Measurements from ENCODE around the gene DECR2. TPM values are rescaled to one million over a fixed set of nuclear protein-coding genes. Genes with fewer than 3 reads are reported as not detected.
"Not testable (repeated sequence)": the region's sequence is repeated elsewhere in the genome, so short reads cannot be mapped to it uniquely, and the experiment has no call there.

Gene DECR2
- total RNA-seq, 1 experiment from 2014 or later, result 8.1 TPM

- no peak for DNase-seq (ENCODE audit: low spot score)
Observed at GRCh38 chr16:400061-400591, 1.6 kb upstream of the DECR2 start.

DNA sequence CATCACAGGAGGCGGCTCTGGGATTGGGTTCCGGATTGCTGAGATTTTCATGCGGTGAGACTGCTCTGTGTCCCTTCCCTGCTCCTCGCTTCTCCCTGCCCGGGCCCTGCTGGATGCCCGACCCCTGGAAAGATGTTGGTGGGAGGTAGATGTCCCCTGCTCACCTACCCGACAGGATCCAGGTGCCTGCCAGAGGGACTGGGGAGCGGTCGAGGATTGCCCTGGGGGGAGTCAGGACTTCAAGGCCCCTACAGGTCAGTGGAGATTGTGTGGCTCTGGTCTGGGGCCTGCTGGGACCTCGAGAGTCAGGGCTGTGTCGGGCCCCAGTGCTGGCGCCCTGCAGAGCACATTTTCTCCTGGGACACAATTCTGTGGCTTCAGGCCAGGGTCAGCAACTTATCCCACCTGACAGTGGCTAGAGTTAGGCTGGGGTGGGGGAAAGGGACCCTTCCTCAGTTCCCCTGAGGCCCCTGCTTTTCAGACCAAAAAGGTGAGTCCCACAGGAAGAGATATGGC is 3.3 kb downstream of the DECR2 start:
- DNase-seq (ENCODE audit: low spot score), result no peak

GRCh38 chr16:405548-406506 is 4.1 kb downstream of the DECR2 start:
- DNase-seq (ENCODE audit: low spot score), result no peak

DNA sequence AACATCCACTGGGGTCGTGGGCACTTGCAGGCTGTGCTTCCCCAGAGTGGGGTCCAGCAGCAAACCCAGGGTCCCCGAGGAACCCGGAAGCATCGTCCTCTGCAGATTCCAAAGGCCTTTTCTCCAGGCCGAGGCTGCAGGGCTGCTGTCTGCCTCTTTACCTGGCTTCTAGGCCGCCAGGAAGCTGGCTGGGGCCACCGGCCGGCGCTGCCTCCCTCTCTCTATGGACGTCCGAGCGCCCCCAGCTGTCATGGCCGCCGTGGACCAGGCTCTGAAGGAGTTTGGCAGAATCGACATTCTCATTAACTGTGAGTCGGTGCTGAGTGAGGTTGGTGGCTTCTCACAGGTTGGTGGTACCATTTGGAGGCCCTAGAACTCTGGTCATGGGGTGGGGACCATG is 5.6 kb downstream of the DECR2 start:
- no peak for DNase-seq (ENCODE audit: low spot score)

DNA sequence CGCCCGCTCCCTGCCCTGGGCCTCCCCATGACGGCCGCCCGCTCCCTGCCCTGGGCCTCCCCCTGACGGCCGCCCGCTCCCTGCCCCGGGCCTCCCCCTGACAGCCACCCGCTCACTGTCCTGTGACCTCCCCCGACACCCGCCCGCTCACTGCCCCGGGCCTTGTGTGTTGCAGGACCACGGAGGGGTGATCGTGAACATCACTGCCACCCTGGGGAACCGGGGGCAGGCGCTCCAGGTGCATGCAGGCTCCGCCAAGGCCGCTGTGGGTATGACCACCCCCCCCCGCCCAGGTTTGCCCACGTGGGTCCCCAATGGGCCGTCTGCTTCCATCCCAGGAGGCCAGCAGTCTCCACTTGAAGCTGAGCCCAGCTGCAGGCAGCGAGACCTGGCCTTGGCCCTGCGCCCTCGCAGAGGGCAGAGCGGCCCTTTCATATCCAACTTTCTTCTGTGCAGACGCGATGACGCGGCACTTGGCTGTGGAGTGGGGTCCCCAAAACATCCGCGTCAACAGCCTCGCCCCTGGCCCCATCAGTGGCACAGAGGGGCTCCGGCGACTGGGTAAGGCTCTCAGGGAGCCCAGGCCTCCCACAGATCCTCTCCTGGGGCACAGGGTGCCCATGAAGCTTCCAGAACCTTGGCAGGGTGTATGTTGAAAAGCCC is 9.0 kb downstream of the DECR2 start:
- DNase-seq (ENCODE audit: low spot score), result no peak

DNA sequence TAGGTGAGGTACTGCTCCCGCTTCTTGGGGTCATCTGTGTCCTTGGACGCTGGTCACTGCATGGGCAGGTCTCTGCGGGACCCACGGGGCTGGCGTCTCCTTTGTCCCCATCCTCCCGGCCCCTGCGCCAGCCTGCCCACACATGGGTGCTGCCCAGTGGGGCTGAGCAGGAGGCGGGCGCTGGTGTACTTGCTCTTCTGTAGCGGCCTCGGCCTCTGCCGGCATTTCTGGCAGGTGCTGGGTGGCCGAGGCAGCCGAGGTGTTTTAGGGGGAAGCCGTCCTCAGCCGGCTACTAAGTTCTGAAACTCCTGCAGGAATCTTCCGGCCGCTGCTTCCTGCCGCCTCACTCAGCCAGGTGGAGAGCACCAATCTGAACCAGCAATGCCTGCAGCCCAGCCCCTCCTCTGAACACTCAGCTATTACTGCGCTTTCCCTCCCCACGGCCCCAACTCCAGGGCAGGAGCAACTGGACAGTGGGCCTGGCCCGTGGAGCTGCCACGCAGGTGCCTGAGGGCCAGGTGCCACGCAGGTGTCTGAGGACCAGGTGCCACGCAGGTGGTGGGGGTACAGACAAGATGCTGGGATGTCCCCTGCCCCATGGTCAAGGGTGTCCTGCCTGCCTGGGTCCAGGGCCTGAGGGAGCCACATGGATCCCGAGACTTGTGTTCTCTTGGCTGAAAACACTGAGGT is 10.0 kb downstream of the DECR2 start:
- DNase-seq (ENCODE audit: low spot score), result no peak

DNA sequence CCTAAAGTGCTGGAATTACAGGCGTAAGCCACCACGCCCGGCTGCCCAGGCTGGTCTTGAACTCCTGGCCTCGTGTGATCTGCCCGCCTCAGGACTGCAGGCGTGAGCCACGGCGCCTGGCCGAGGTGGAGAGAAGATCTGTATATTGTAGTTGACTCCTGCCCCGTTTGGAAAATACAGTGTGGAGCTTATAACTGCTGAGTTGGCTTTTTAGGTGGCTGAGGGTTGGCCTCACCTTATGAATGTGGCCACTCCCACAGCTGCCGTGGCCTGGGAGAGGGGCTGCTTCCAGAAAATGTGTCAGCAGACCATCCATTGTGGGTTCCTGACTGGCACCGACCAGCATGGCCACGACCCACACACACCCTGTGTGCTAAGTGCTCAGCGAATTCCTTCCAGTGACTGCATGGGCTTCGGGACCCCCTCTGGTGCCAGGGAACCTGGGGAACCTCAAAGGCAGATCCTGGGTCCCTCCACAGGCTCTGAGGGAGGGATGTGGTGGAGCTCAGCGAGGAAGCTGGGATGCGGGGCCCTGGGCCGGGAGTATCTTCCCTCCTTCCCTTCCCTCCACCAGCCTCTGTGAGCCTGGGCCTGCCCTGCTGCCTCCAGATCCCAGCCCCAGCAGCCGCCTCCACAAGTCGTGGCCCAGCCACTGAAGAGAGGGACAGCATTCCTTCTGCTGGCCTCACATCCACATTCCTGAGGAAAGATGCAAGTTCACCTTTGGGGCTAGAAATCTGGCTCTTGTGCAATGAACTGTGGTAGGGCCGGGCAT is 12.9 kb downstream of the DECR2 start:
- no peak for DNase-seq (ENCODE audit: low spot score)

DNA sequence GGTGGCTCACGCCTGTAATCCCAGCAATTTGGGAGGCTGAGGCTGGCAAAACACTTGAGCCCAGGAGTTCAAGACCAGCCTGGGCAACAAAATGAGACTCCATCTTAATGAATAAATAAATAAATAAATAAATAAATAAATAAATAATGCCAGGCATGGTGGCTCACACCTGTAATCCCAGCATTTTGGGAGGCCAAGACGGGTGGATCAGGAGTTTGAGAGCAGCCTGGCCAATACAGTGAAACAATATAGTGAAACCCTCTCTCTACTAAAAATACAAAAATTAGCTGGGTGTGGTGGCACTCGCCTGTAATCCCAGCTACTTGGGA is 13.4 kb downstream of the DECR2 start:
- not testable (repeated sequence) for DNase-seq (ENCODE audit: low spot score)

GRCh38 chr16:422179-422578 is 20.5 kb downstream of the DECR2 start:
- DNase-seq (ENCODE audit: low spot score), result not testable (repeated sequence)

GRCh38 chr16:424033-424622 is 22.4 kb downstream of the DECR2 start:
- DNase-seq (ENCODE audit: low spot score), result peak; percentile 99

- no peak for DNase-seq (ENCODE audit: low spot score)
Observed at GRCh38 chr16:424623-425081, 23.0 kb downstream of the DECR2 start.

- peak; percentile 78 for DNase-seq (ENCODE audit: low spot score)
Observed at GRCh38 chr16:425082-425718, 23.5 kb downstream of the DECR2 start, which contains the start of gene RAB11FIP3. Gene RAB11FIP3 (plus strand): TSS chr16:425649. CDS start chr16:426007, 358 bp downstream.

DNA sequence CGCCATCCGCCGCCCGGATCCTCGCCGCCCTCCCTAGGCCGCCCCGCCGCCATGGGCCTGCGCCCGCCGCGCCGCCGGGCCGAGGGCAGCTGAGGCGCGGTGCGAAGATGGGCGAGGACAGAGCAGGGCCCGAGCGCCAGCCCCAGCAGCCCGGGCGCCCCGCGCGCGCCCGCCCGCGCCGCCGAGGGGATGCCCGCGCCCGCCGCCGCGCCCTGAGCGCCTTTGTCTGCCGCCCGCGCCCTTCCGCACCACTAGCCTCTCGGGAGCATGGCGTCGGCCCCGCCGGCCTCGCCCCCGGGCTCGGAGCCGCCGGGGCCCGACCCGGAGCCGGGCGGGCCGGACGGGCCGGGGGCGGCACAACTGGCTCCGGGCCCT is 24.0 kb downstream of the DECR2 start:
- DNase-seq (ENCODE audit: low spot score), result no peak

GRCh38 chr16:426115-426905 is 24.6 kb downstream of the DECR2 start:
- no peak for DNase-seq (ENCODE audit: low spot score)

- no peak for DNase-seq (ENCODE audit: low spot score)
Observed at GRCh38 chr16:426906-427249, 25.2 kb downstream of the DECR2 start.

GRCh38 chr16:427250-427649 is 25.6 kb downstream of the DECR2 start:
- DNase-seq (ENCODE audit: low spot score), result no peak

DNA sequence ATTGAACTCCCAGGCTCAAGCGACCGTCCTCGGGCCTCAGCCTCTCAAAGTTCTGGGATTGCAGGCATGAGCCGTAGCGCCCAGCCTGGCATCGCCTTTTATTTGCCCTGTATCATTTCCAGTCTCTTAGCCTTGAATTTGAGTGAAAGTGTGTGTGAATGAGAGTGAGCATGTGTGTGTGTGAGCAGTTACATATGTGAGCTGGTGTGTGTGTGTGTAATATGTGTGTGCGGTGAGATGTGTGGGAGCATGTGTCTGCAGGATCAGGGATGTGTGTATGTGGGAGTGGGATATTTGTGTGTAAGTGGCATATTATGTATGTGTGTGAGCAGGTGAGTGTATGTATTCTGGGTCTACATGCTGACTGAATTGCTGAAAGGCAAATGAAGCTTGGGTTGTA is 29.2 kb downstream of the DECR2 start:
- no peak for DNase-seq (ENCODE audit: low spot score)

DNA sequence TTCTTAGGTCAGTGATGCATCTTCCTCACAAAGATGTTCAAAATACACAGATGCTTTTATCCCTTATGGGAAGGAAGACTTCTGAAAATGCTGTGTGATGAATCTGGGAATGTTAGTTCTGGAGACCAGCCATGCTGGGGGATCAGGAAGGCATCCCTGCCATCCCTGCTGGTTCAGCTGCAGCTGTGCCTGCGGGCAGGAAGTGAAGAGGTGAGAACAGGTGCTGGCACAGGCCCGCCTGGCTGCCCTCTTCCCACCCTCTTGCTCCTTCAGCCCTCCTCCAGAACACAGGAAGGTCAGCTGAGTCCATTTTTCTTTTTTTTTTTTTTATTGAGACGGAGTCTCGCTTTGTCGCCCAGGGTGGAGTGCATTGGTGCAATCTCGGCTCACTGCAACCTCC is 38.9 kb downstream of the DECR2 start:
- peak; percentile 73 for DNase-seq (ENCODE audit: low spot score)

DNA sequence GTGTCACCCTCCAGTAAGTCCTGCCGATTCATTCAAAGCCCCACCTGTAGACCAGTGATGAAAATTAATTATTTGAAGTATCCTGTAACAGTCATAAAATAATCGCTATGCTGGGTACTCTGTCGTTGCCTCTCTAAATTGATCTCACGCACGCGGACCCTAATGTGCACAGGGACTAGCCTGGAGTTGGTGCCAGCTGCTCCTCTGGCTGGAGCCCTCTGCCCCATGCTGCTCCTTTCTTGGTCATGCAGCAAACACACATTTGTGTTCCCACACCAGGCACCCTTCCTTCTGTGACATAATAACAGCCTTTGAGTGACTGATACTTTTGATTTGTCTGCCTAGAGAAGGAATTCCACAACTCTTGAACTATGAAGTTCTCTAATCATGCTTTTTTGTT is 39.8 kb downstream of the DECR2 start:
- DNase-seq (ENCODE audit: low spot score), result no peak

- DNase-seq (ENCODE audit: low spot score), result no peak
Observed at GRCh38 chr16:442976-443375, 41.3 kb downstream of the DECR2 start.
